GM08714 (cell line): ENCODE results near the gene ELP2.
A peak's percentile ranks its signal among the peaks of the same experiment; 100 is the strongest.

Experiments
- H3K4me3 ChIP-seq: fragments of 200-500 bp; sonication (Bioruptor generic); 2 replicates; pipeline ENCODE4 v1.5.1; 2014; ENCODE audit warnings: mild to moderate bottlenecking, low read length, inconsistent platforms
- ZNF274 ChIP-seq: IDR thresholded peaks from 2 replicates; pipeline ENCODE4 v1.6.1; 2012; ENCODE audit warnings: mild to moderate bottlenecking, low read depth, low read length

Gene ELP2

DNA sequence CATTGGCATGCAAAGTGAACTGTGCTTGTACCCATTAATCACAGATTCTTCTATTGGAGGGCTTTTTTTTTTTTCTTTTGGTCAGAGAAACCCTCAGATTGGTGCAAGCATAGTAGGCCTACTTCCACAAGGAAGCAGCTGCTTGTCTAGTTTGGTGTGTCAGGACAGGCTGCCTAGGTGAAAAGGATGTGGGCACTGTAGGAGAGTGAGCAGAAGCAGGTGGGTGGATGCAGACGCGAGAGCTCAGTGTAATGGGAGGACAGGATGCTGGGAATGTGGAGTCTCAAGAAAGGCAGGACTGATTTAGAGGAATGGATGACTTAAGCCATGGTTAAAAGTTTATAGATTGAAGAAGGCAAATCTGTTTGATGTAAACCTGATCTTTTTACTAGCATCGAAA is 3.1 kb downstream of the ELP2 start:
- TF ChIP-seq ZNF274: no peak
- no peak overlapping the region for H3K4me3 ChIP-seq

GRCh38 chr18:36135264-36135663 is 5.6 kb downstream of the ELP2 start:
- no peak for TF ChIP-seq ZNF274
- H3K4me3 ChIP-seq: no peak overlapping the region

DNA sequence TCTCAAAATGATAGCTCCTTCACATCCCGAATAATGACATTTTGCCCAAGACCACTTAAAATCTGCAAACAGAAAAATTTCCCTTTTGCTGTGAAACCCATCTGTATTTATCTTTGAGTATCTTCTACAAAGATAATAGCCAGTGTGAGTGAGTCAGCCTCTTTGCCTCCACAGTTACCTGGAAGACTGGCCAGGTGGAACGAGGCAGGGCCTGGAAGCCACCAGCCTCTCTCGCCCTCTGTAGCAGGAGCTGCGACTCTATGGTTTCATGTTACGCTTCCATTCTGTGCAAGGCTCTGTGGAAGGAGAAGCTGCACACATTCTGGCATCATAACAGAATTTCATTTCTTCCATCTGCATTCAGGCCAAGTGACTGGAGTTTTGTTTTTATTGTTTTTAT is 9.5 kb downstream of the ELP2 start:
- TF ChIP-seq ZNF274: no peak
- no peak overlapping the region for H3K4me3 ChIP-seq

DNA sequence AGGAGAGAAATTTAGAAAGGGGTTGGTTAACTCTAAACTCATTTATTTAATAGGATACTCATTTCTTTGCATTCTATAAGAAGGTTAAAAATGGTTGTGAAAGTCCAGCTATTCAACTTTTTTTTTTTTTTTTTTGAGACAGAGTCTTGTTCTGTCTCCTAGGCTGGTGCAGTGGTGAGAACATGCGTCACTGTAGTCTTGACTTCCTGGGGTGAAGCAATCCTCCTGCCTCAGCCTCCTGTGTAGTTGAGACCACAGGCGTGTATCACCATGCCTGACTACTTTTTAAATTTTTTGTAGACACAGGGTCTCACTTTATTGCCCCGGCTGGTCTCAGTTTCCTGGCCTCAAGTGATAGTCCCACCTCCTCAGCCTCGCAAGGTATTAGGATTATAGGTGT is 11.9 kb downstream of the ELP2 start:
- no peak for TF ChIP-seq ZNF274

GRCh38 chr18:36142751-36143150 is 13.1 kb downstream of the ELP2 start:
- no peak overlapping the region for H3K4me3 ChIP-seq
- no peak for TF ChIP-seq ZNF274

More for the DNA sequence above, 11.9 kb downstream of the ELP2 start:
- no peak overlapping the region for H3K4me3 ChIP-seq

- H3K4me3 ChIP-seq: no peak overlapping the region
- no peak for TF ChIP-seq ZNF274
Observed at GRCh38 chr18:36143391-36143790, 13.7 kb downstream of the ELP2 start.

DNA sequence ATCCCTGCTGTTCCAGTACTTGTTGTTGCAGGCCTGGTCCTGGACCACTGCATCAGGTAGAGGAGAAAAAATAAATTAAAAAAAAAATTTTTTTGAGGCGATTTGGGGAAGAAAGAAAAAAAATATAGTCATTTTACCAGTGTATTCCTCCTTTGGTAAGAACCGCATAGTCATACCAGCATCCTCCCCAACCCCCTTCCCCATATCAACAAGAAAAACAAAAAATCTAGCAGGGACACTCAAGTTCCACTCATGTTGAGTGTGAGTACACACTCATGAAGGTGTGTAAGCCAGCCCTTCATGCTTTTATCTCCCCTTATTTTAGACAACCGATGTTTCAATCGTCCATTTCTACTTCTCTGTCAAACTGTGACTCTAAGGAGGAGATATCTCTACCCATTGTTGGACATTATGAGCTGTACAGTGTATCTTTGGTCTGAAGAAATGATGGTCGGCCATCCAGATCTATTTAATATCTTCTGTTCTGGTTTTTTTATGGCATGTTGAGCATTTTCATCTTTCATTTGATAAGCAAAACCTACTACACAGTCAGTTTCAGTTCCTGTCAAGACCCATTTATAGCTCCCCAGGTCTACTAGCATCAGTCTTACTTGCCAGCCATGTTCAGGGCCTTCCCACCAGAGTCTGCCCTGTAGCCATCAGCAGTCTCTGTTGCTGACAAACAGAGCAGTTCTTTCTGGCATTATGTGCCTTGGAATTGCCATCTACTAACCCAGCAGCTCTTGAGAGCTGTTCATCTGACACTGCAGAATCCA is 20.0 kb downstream of the ELP2 start:
- peak overlapping the region; percentile 36; the same call in 1 of the 2 replicates for H3K4me3 ChIP-seq
- no peak for TF ChIP-seq ZNF274

DNA sequence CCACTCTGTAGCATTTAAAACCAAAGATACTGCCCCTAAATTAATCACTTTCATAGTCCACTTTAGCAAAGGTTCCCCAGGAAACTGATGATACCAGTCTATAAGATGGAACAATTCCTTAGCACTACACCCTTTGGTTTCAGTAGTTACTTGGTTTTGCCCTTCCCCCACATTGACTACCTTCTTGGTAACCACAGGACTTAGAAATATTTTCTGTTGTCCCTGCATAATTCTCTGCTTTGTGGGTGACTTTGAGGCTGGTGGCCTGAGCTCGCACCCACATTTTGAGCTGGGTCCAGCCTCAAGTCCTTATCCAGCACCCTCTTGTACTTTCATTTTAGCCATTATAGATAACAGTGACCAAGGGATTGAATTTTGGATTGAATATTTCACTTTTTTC is 23.1 kb downstream of the ELP2 start:
- no peak overlapping the region for H3K4me3 ChIP-seq
- no peak for TF ChIP-seq ZNF274

GRCh38 chr18:36153203-36153602 is 23.5 kb downstream of the ELP2 start:
- TF ChIP-seq ZNF274: no peak
- H3K4me3 ChIP-seq: no peak overlapping the region

DNA sequence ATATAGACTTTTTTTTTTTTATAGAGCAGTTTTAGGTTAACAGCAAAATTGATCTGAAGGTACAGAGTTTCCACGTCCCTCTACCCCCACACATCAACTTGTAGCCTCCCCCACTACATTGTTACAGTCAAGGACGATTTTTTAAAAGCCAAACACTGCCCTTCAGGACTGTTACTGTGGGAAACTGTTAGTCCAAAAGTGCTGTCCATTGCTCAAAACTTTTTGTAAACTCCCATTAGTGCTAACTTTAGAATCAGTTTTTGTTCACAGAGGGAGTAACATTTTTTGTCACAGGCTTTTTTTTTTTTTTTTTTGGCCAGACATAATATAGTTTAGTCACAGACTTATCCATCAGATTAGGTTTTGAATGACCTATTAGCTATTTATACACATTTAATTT is 24.1 kb downstream of the ELP2 start:
- TF ChIP-seq ZNF274: no peak
- no peak overlapping the region for H3K4me3 ChIP-seq

- H3K4me3 ChIP-seq: no peak overlapping the region
- no peak for TF ChIP-seq ZNF274
Observed at GRCh38 chr18:36155851-36156757, 26.4 kb downstream of the ELP2 start.

DNA sequence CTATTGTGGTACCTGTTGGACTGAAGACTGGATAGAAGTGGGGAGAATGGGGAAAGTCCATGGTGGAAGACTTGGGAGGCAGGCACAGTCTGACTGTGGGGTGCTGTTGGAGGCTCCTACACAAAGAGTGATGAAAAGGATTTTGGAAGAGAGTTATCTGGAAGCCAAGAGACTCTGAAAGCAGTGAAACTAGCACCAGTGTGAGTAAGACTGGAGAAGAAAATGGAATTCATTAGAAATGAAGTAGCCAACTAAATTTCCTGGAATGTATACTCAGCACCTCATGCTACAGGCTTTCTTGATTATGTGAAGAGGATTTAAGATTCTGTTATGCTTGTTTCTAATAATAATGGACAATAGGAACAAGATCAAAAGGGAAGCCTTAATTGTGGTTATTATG is 27.7 kb downstream of the ELP2 start:
- H3K4me3 ChIP-seq: no peak overlapping the region
- TF ChIP-seq ZNF274: no peak

DNA sequence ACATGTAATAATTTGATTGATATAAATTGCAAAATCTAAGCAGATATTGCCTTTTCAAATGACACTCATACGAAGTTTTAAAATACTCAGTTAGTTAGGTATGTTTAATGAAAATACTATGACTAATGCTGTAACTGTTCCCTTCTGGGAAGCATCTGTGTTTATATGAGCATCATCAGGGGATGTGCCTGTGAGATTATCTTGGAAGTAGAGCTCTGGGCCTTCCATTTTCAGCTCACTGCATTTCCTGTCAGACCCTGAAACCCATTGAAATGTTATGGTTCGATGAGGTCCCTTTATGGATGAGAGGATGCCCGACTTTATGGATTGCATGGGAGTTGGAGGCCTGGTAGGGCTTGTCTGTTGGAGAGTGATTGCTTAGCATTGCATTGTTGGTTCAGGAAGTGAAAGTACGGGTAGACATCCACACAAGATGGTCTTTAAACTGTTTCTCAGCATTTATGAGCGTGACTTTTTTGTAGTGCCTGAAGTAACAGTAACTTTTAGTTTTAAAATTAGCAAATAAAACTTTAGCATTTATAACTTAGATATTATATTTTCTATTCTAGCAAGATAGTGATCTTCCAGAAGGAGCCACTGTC is 28.7 kb downstream of the ELP2 start:
- TF ChIP-seq ZNF274: no peak

DNA sequence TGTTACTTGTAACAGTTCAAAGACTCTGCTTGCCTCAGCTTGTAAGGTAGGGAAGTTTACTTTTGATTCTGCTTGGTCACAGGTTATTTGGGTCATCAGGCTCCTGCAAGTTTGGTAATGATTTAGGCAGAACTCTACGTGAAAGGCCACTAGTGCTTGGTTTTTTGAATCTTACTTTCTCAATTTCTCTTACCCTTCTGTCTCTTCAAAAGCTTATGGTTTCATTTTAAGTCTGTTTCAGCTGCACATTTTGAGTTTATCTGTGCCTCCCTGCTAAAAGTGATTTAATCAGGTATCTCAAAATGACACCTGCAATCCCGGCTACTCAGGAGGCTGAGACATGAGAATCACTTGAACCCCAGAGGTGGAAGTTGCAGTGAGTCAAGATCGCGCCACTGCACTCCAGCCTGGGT is 31.3 kb downstream of the ELP2 start:
- no peak for TF ChIP-seq ZNF274
- H3K4me3 ChIP-seq: no peak overlapping the region

More for the DNA sequence above, 28.7 kb downstream of the ELP2 start:
- H3K4me3 ChIP-seq: no peak overlapping the region

DNA sequence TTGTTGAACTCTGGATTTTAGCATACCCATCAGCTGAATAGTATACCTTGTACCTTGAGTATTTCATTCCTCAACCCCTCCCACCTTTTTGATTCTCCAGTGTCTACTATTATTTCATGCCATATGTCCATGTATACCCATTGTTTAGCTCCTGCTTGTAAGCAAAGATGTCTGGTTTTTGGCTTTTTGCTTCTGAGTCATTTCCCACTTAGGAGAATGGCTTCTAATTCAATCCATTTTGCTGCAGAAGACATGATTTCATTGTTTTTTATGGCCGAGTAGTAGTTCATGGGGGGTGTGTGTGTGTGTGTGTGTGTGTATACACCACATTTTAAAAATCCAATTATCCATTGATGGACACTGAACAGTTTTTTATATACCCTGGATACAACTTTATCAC is 33.3 kb downstream of the ELP2 start:
- no peak for TF ChIP-seq ZNF274
- no peak overlapping the region for H3K4me3 ChIP-seq
